ENCODE results near the gene SIRPA.

The SIRPA gene

GRCh38 chr20:1932971-1933370 is 37.8 kb downstream of the SIRPA start:
- Histone ChIP-seq H2BK12ac (ENCODE audit: low read length in 2 of 2) (no peak overlapping the region), H2BK15ac (ENCODE audit: low read depth, poor library complexity, severe bottlenecking) (no peak overlapping the region), H3K23ac (ENCODE audit: low read length in 2 of 2) (no peak overlapping the region), H3K27me3 (ENCODE audit: control insufficient read depth in 1 of 2, insufficient read depth in 1 of 2, low read length in 2 of 2) (no peaks in the 10 kb centered on the region), H3K9me3 (ENCODE audit: control insufficient read depth, low read length) (no peaks in the 10 kb centered on the region), H3K27ac (ENCODE audit: low read length, poor library complexity, severe bottlenecking) (no peak overlapping the region), H3K79me1 (replicated peaks; ENCODE audit: low read length, poor library complexity, severe bottlenecking) (peaks cover 33% of the 10 kb centered on the region), H4K8ac (ENCODE audit: low read length) (no peak overlapping the region), H3K4me3 (ENCODE audit: insufficient read depth in 1 of 2, low read depth in 1 of 2, low read length in 2 of 2) (no peak overlapping the region), H3K4me2 (ENCODE audit: low read length, poor library complexity, severe bottlenecking) (no peak overlapping the region), H3K4me1 (ENCODE audit: control insufficient read depth, insufficient read depth, low read depth, low read length) (peaks cover 21% of the 10 kb centered on the region), H3K9ac (ENCODE audit: low read length) (peak overlapping the region; percentile 42), H4K91ac (ENCODE audit: low read length) (no peak overlapping the region), H2BK120ac (ENCODE audit: low read depth, low read length) (no peak overlapping the region), H3K14ac (ENCODE audit: low read length in 2 of 2) (no peak overlapping the region), H2AFZ (ENCODE audit: low read depth, low read length) (no peak overlapping the region), H3K36me3 (ENCODE audit: control insufficient read depth in 1 of 2, insufficient read depth in 2 of 2, low read depth in 1 of 2, low read length in 2 of 2) (peaks cover 41 to 78% of the 10 kb centered on the region in 2 experiments), H3K18ac (ENCODE audit: low read depth in 1 of 2, low read length in 2 of 2) (no peak overlapping the region), H2AK5ac (ENCODE audit: low read length, severe bottlenecking) (peak overlapping the region; percentile 71), H2BK5ac (ENCODE audit: low read depth, low read length, poor library complexity, severe bottlenecking) (no peak overlapping the region), H3K4ac (ENCODE audit: low read depth in 1 of 2, low read length in 2 of 2) (no peak overlapping the region)
- 92% methylated on average over 1 of the region's 2 CpGs for WGBS
- no peak for DNase-seq

GRCh38 chr20:1933465-1933870 is 38.3 kb downstream of the SIRPA start:
- Histone ChIP-seq H3K4me1 (ENCODE audit: control insufficient read depth, insufficient read depth, low read depth, low read length) (peaks cover 21% of the 10 kb centered on the region), H3K27ac (ENCODE audit: low read length, poor library complexity, severe bottlenecking) (no peak overlapping the region), H3K18ac (ENCODE audit: low read depth in 1 of 2, low read length in 2 of 2) (no peak overlapping the region), H3K79me1 (replicated peaks; ENCODE audit: low read length, poor library complexity, severe bottlenecking) (peaks cover 29% of the 10 kb centered on the region), H3K27me3 (ENCODE audit: control insufficient read depth in 1 of 2, insufficient read depth in 1 of 2, low read length in 2 of 2) (no peaks in the 10 kb centered on the region), H2AK5ac (ENCODE audit: low read length, severe bottlenecking) (peak overlapping the region; percentile 74), H3K9ac (ENCODE audit: low read length) (peak overlapping the region; percentile 42), H3K36me3 (ENCODE audit: control insufficient read depth in 1 of 2, insufficient read depth in 2 of 2, low read depth in 1 of 2, low read length in 2 of 2) (peaks cover 38 to 76% of the 10 kb centered on the region in 2 experiments), H2BK120ac (ENCODE audit: low read depth, low read length) (no peak overlapping the region), H2BK15ac (ENCODE audit: low read depth, poor library complexity, severe bottlenecking) (no peak overlapping the region), H3K9me3 (ENCODE audit: control insufficient read depth, low read length) (no peaks in the 10 kb centered on the region), H3K4me3 (ENCODE audit: insufficient read depth in 1 of 2, low read depth in 1 of 2, low read length in 2 of 2) (no peak overlapping the region), H4K8ac (ENCODE audit: low read length) (no peak overlapping the region), H3K4ac (ENCODE audit: low read depth in 1 of 2, low read length in 2 of 2) (no peak overlapping the region), H2BK5ac (ENCODE audit: low read depth, low read length, poor library complexity, severe bottlenecking) (no peak overlapping the region), H2BK12ac (ENCODE audit: low read length in 2 of 2) (no peak overlapping the region), H3K4me2 (ENCODE audit: low read length, poor library complexity, severe bottlenecking) (no peak overlapping the region), H3K23ac (ENCODE audit: low read length in 2 of 2) (no peak overlapping the region), H3K14ac (ENCODE audit: low read length in 2 of 2) (no peak overlapping the region), H4K91ac (ENCODE audit: low read length) (no peak overlapping the region), H2AFZ (ENCODE audit: low read depth, low read length) (no peak overlapping the region)
- DNase-seq, result peak; percentile 41
- WGBS, result 79% methylated on average over 9 of the region's 9 CpGs

- no peak overlapping the region for H2AK5ac ChIP-seq (ENCODE audit: low read length, severe bottlenecking)
- peak overlapping the region in 1 of 2 experiments; percentile 15 for H3K4me3 ChIP-seq (ENCODE audit: insufficient read depth in 1 of 2, low read depth in 1 of 2, low read length in 2 of 2)
- H3K79me1 ChIP-seq (replicated peaks; ENCODE audit: low read length, poor library complexity, severe bottlenecking), result peaks cover 27% of the 10 kb centered on the region
- no peak overlapping the region for H4K8ac ChIP-seq (ENCODE audit: low read length)
- H3K4me2 ChIP-seq (ENCODE audit: low read length, poor library complexity, severe bottlenecking), result no peak overlapping the region
- no peak overlapping the region for H2AFZ ChIP-seq (ENCODE audit: low read depth, low read length)
- no peak overlapping the region for H2BK15ac ChIP-seq (ENCODE audit: low read depth, poor library complexity, severe bottlenecking)
- H3K9ac ChIP-seq (ENCODE audit: low read length), result peak overlapping the region; percentile 60
- H3K4ac ChIP-seq (ENCODE audit: low read depth in 1 of 2, low read length in 2 of 2), result no peak overlapping the region
- no peak overlapping the region for H2BK120ac ChIP-seq (ENCODE audit: low read depth, low read length)
- H3K36me3 ChIP-seq (ENCODE audit: control insufficient read depth in 1 of 2, insufficient read depth in 2 of 2, low read depth in 1 of 2, low read length in 2 of 2), result peaks cover 38 to 76% of the 10 kb centered on the region in 2 experiments
- H3K14ac ChIP-seq (ENCODE audit: low read length in 2 of 2), result no peak overlapping the region
- DNase-seq, result peak; percentile 74
- no CpG with 5 or more reads among the region's 1 CpG for WGBS
- no peak overlapping the region for H2BK12ac ChIP-seq (ENCODE audit: low read length in 2 of 2)
- H3K4me1 ChIP-seq (ENCODE audit: control insufficient read depth, insufficient read depth, low read depth, low read length), result peaks cover 24% of the 10 kb centered on the region
- no peak overlapping the region for H3K23ac ChIP-seq (ENCODE audit: low read length in 2 of 2)
- no peak overlapping the region for H3K18ac ChIP-seq (ENCODE audit: low read depth in 1 of 2, low read length in 2 of 2)
- no peak overlapping the region for H2BK5ac ChIP-seq (ENCODE audit: low read depth, low read length, poor library complexity, severe bottlenecking)
- H4K91ac ChIP-seq (ENCODE audit: low read length), result no peak overlapping the region
- H3K27ac ChIP-seq (ENCODE audit: low read length, poor library complexity, severe bottlenecking), result no peak overlapping the region
- no peaks in the 10 kb centered on the region for H3K27me3 ChIP-seq (ENCODE audit: control insufficient read depth in 1 of 2, insufficient read depth in 1 of 2, low read length in 2 of 2)
- H3K9me3 ChIP-seq (ENCODE audit: control insufficient read depth, low read length), result no peaks in the 10 kb centered on the region
Observed at GRCh38 chr20:1934156-1934555, 38.9 kb downstream of the SIRPA start.

GRCh38 chr20:1934721-1935573 is 39.7 kb downstream of the SIRPA start:
- H2BK120ac ChIP-seq (ENCODE audit: low read depth, low read length), result no peak overlapping the region
- H2BK12ac ChIP-seq (ENCODE audit: low read length in 2 of 2), result no peak overlapping the region
- no peak overlapping the region for H2BK15ac ChIP-seq (ENCODE audit: low read depth, poor library complexity, severe bottlenecking)
- H3K4ac ChIP-seq (ENCODE audit: low read depth in 1 of 2, low read length in 2 of 2), result no peak overlapping the region
- H3K23ac ChIP-seq (ENCODE audit: low read length in 2 of 2), result no peak overlapping the region
- H2BK5ac ChIP-seq (ENCODE audit: low read depth, low read length, poor library complexity, severe bottlenecking), result no peak overlapping the region
- no peaks in the 10 kb centered on the region for H3K9me3 ChIP-seq (ENCODE audit: control insufficient read depth, low read length)
- peak overlapping the region in 1 of 2 experiments; percentile 57 for H3K4me3 ChIP-seq (ENCODE audit: insufficient read depth in 1 of 2, low read depth in 1 of 2, low read length in 2 of 2)
- H3K36me3 ChIP-seq (ENCODE audit: control insufficient read depth in 1 of 2, insufficient read depth in 2 of 2, low read depth in 1 of 2, low read length in 2 of 2), result peaks cover 32 to 71% of the 10 kb centered on the region in 2 experiments
- H2AK5ac ChIP-seq (ENCODE audit: low read length, severe bottlenecking), result no peak overlapping the region
- no peak overlapping the region for H4K91ac ChIP-seq (ENCODE audit: low read length)
- peak overlapping the region; percentile 19 for H4K8ac ChIP-seq (ENCODE audit: low read length)
- peaks cover 19% of the 10 kb centered on the region for H3K79me1 ChIP-seq (replicated peaks; ENCODE audit: low read length, poor library complexity, severe bottlenecking)
- DNase-seq, result peak; percentile 90
- 85% methylated on average over 18 of the region's 19 CpGs for WGBS
- no peak overlapping the region for H3K27ac ChIP-seq (ENCODE audit: low read length, poor library complexity, severe bottlenecking)
- peaks cover 18% of the 10 kb centered on the region for H3K4me1 ChIP-seq (ENCODE audit: control insufficient read depth, insufficient read depth, low read depth, low read length)
- no peaks in the 10 kb centered on the region for H3K27me3 ChIP-seq (ENCODE audit: control insufficient read depth in 1 of 2, insufficient read depth in 1 of 2, low read length in 2 of 2)
- H2AFZ ChIP-seq (ENCODE audit: low read depth, low read length), result no peak overlapping the region
- H3K14ac ChIP-seq (ENCODE audit: low read length in 2 of 2), result no peak overlapping the region
- peak overlapping the region; percentile 70 for H3K9ac ChIP-seq (ENCODE audit: low read length)
- no peak overlapping the region for H3K4me2 ChIP-seq (ENCODE audit: low read length, poor library complexity, severe bottlenecking)
- no peak overlapping the region for H3K18ac ChIP-seq (ENCODE audit: low read depth in 1 of 2, low read length in 2 of 2)
